GM13977 (cell line): ENCODE results near the gene EPM2A.
A peak's percentile ranks its signal among the peaks of the same experiment; 100 is the strongest.
"Not testable (repeated sequence)": the region's sequence is repeated elsewhere in the genome, so short reads cannot be mapped to it uniquely, and the experiment has no call there.

Experiments used
- DNase-seq: peaks from one replicate; pipeline ENCODE4 v3.0.0; 2012; ENCODE audit warnings: low spot score
- CTCF ChIP-seq: IDR thresholded peaks from 2 replicates; pipeline ENCODE4 v1.5.1; 2012; ENCODE audit warnings: mild to moderate bottlenecking, control low read depth; ENCODE audit not compliant: insufficient read depth; ENCODE audit errors: extremely low read depth, missing control alignments
- in situ Hi-C: fragments of 300-500 bp; cut with MboI; formaldehyde crosslinking; loops from one replicate; pipeline ENCODE4 v1.12.0; 2022; ENCODE audit warnings: low sequenced_read_pairs, low pct_unique_long_range_greater_than_20kb, mixed read lengths, inconsistent platforms; ENCODE audit not compliant: unreplicated experiment

EPM2A gene

GRCh38 chr6:145711372-145711771, 23.9 kb downstream of the EPM2A start:
- TF ChIP-seq CTCF, result no peak
- in situ Hi-C loops, result no loop called here
- no peak for DNase-seq

- in situ Hi-C loops, result no loop called here
- no peak for TF ChIP-seq CTCF
- DNase-seq, result no peak
Measured at GRCh38 chr6:145707397-145707796, 27.9 kb downstream of the EPM2A start.

GRCh38 chr6:145705561-145705960, 29.8 kb downstream of the EPM2A start:
- in situ Hi-C loops, result no loop called here
- DNase-seq, result no peak
- TF ChIP-seq CTCF, result no peak

GRCh38 chr6:145704143-145704781, 31.1 kb downstream of the EPM2A start:
- in situ Hi-C loops, result no loop called here
- peak; percentile 4 for DNase-seq
- TF ChIP-seq CTCF, result peak; percentile 29

GRCh38 chr6:145699462-145699861, 35.9 kb downstream of the EPM2A start:
- no peak for TF ChIP-seq CTCF
- DNase-seq, result no peak
- in situ Hi-C loops, result no loop called here

- in situ Hi-C loops, DNase-seq: not testable (repeated sequence)
Measured at GRCh38 chr6:145697401-145697800, 37.9 kb downstream of the EPM2A start.

GRCh38 chr6:145694083-145694737, 41.1 kb downstream of the EPM2A start:
- in situ Hi-C loops, result no loop called here
- TF ChIP-seq CTCF, result no peak
- DNase-seq, result no peak
